ENCODE data around the gene TXLNB. TPM values are rescaled to one million over a fixed set of nuclear protein-coding genes. Genes with fewer than 3 reads are reported as not detected.
"Not testable (repeated sequence)": the region's sequence is repeated elsewhere in the genome, so short reads cannot be mapped to it uniquely, and the experiment has no call there.

The TXLNB gene
- total RNA-seq, 1 donor from 2014 or later, result 2.4 TPM

- CTCF ChIA-PET, result no interaction called here
- TF ChIP-seq CTCF (IDR thresholded peaks at IDR 0.05), result no peak
- POLR2A ChIA-PET, result interaction anchor here (0.6 kb wide), 1 partner anchor 452 kb away, joined by 3 read pairs; no protein-coding TSS in a partner anchor
- DNase-seq (no peak), ATAC-seq (ENCODE audit: low read depth) (no peak)
- Mint-ChIP-seq H3K27ac (peak overlapping the region; percentile 30), H3K4me1 (peaks cover 37% of the 10 kb centered on the region), H3K9me3 (no peaks in the 10 kb centered on the region), H3K4me3 (no peak overlapping the region), H3K27me3 (no peaks in the 10 kb centered on the region), H3K36me3 (ENCODE audit: low read depth) (peaks cover 41% of the 10 kb centered on the region)
- intact Hi-C loops (cut with micrococcal nuclease), result no loop called here
Observed at GRCh38 chr6:139287868-139288267, 3.9 kb downstream of the TXLNB start.

- H3K4me3 Mint-ChIP-seq; DNase-seq; H3K27ac Mint-ChIP-seq; H3K9me3 Mint-ChIP-seq; H3K27me3 Mint-ChIP-seq; ATAC-seq (ENCODE audit: low read depth); intact Hi-C loops (cut with micrococcal nuclease); CTCF ChIA-PET: not testable (repeated sequence)
- Mint-ChIP-seq H3K36me3 (ENCODE audit: low read depth) (peaks cover 44% of the 10 kb centered on the region), H3K4me1 (peaks cover 27% of the 10 kb centered on the region)
- POLR2A ChIA-PET, result interaction anchor here (0.5 kb wide), 1 partner anchor 251 kb away, joined by 3 read pairs; no protein-coding TSS in a partner anchor
Observed at GRCh38 chr6:139286438-139286837, 5.4 kb downstream of the TXLNB start.

DNA sequence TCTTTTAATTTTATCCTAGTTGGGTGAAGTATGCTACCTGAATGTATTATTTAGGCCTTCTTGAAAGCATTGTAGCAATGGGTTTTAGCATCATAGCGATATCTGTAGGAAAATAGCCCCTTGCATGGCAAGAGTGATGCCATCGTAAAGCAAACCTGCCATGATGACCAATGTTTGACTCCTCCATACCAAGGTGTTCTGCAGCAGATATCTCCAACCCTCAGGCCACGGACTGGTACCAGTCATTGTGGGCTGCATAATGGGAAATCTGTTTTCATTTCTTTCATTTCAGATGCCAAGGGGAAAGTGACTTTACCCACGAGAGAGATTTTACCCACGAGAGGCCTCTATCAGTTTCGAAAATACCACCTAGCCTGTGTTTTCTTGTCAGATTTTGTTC lies 6.2 kb downstream of the TXLNB start:
- Mint-ChIP-seq H3K27me3 (no peaks in the 10 kb centered on the region), H3K4me3 (no peak overlapping the region), H3K36me3 (ENCODE audit: low read depth) (peaks cover 44% of the 10 kb centered on the region), H3K9me3 (no peaks in the 10 kb centered on the region), H3K27ac (no peak overlapping the region), H3K4me1 (peaks cover 25% of the 10 kb centered on the region)
- CTCF ChIA-PET, result no interaction called here
- no peak for TF ChIP-seq CTCF (IDR thresholded peaks at IDR 0.05)
- intact Hi-C loops (cut with micrococcal nuclease), result no loop called here
- DNase-seq (no peak), ATAC-seq (ENCODE audit: low read depth) (no peak)
- POLR2A ChIA-PET, result no interaction called here

- ChIA-PET POLR2A (no interaction called here), CTCF (no interaction called here)
- H3K9me3 Mint-ChIP-seq, result no peaks in the 10 kb centered on the region
- H3K4me3 Mint-ChIP-seq, result no peak overlapping the region
- H3K27me3 Mint-ChIP-seq, result no peaks in the 10 kb centered on the region
- intact Hi-C loops (cut with micrococcal nuclease), result no loop called here
- H3K36me3 Mint-ChIP-seq (ENCODE audit: low read depth), result peaks cover 44% of the 10 kb centered on the region
- no peak for DNase-seq
- no peak overlapping the region for H3K27ac Mint-ChIP-seq
- H3K4me1 Mint-ChIP-seq, result peaks cover 23% of the 10 kb centered on the region
- TF ChIP-seq CTCF (IDR thresholded peaks at IDR 0.05), result no peak
- no peak for ATAC-seq (ENCODE audit: low read depth)
Observed at GRCh38 chr6:139284789-139285188, 7.0 kb downstream of the TXLNB start.

- CTCF ChIA-PET, result no interaction called here
- Mint-ChIP-seq H3K36me3 (ENCODE audit: low read depth) (peaks cover 29% of the 10 kb centered on the region), H3K4me1 (peaks cover 36% of the 10 kb centered on the region), H3K9me3 (no peaks in the 10 kb centered on the region), H3K27me3 (no peaks in the 10 kb centered on the region), H3K27ac (no peak overlapping the region), H3K4me3 (no peak overlapping the region)
- POLR2A ChIA-PET, result interaction anchor here (0.7 to 1.2 kb wide), 2 partner anchors 10 to 91 kb away, joined by 3 to 4 read pairs; partner anchors contain the start of gene CITED2
- no peak for TF ChIP-seq CTCF (IDR thresholded peaks at IDR 0.05)
- ATAC-seq (ENCODE audit: low read depth) (no peak), DNase-seq (no peak)
- intact Hi-C loops (cut with micrococcal nuclease), result no loop called here
Observed at GRCh38 chr6:139282684-139283083, 9.1 kb downstream of the TXLNB start.

DNA sequence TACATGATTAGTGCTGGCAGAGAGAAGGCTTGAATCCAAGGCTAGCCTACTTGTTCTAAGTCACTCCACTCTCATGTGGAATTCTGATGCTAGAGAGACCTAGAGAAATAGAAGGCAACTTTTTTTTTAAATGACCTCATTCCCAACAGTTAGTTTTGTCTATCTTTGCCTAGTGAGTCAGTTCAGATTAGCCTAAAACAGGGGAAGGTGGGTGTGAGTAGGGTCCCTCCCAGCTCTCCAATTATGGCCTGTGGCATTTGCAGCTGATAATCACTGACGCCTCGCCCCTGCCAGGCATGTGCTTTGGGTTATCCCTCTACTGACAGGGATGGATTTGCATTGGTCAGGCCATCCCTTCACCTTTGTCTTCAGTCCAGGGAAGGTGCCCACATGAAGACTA lies 13.6 kb downstream of the TXLNB start:
- Mint-ChIP-seq H3K27ac (peak overlapping the region; percentile 95), H3K4me1 (peaks cover 73% of the 10 kb centered on the region), H3K36me3 (ENCODE audit: low read depth) (peaks cover 13% of the 10 kb centered on the region), H3K27me3 (no peaks in the 10 kb centered on the region), H3K9me3 (no peaks in the 10 kb centered on the region), H3K4me3 (peak overlapping the region; percentile 7)
- intact Hi-C loops (cut with micrococcal nuclease), result no loop called here
- no peak for TF ChIP-seq CTCF (IDR thresholded peaks at IDR 0.05)
- ChIA-PET CTCF (interaction anchor here (1.0 kb wide), 1 partner anchor 59 kb away, joined by 4 read pairs; no protein-coding TSS in a partner anchor), POLR2A (interaction anchor here (0.7 kb wide), 1 partner anchor 12 kb away, joined by 3 read pairs; no protein-coding TSS in a partner anchor)
- no peak for ATAC-seq (ENCODE audit: low read depth)
- no peak for DNase-seq

All from activated B cell treated with CpG ODN at 0.5 μM for 24 hours (primary cell).